GM23338 (cell line): ENCODE data around the gene LARGE1.

Experiments
- CREB1 ChIP-seq: fragments of 250-450 bp; sonication (Bioruptor Pico); IDR thresholded peaks from 2 replicates; pipeline ENCODE4 v1.5.0; 2020; ENCODE audit warnings: low read depth, mild to moderate bottlenecking, moderate library complexity
- CTCF ChIP-seq, 2 experiments: fragments of 200-600 bp in 1 of 2; sonication (generic) in 1 of 2; conservative IDR thresholded peaks; 2 replicates each; pipeline versions ENCODE4 v1.5.1 to v1.6.1; 2016 to 2017; ENCODE audit warnings: antibody characterized with exemption in 2 of 2, low read depth in 2 of 2, mild to moderate bottlenecking in 2 of 2, moderate library complexity in 1 of 2
- EZH2 ChIP-seq: fragments of 200-600 bp; sonication (generic); IDR thresholded peaks from one replicate; pipeline ENCODE4 v1.8.0; 2017; ENCODE audit warnings: antibody characterized with exemption, mild to moderate bottlenecking, low read depth; ENCODE audit not compliant: unreplicated experiment
- EZH2phosphoT487 ChIP-seq: fragments of 200-600 bp; sonication (generic); IDR thresholded peaks from one replicate; pipeline ENCODE4 v1.8.1; 2018; ENCODE audit warnings: antibody characterized with exemption; ENCODE audit not compliant: unreplicated experiment
- JUNB ChIP-seq: IDR thresholded peaks from one replicate; pipeline ENCODE4 v1.6.1; 2016; ENCODE audit warnings: antibody characterized with exemption; ENCODE audit not compliant: unreplicated experiment
- NANOG ChIP-seq: IDR thresholded peaks from 2 replicates; pipeline ENCODE4 v1.6.1; 2016; ENCODE audit warnings: antibody characterized with exemption, borderline replicate concordance
- POLR2AphosphoS5 ChIP-seq: IDR thresholded peaks from 2 replicates; pipeline ENCODE4 v1.6.1; 2016; ENCODE audit warnings: antibody characterized with exemption, low read depth
- REST ChIP-seq: IDR thresholded peaks from one replicate; pipeline ENCODE4 v1.6.1; 2018; ENCODE audit warnings: antibody characterized with exemption; ENCODE audit not compliant: unreplicated experiment
- STAT1 ChIP-seq: IDR thresholded peaks from one replicate; pipeline ENCODE4 v1.6.1; 2016; ENCODE audit warnings: antibody characterized with exemption; ENCODE audit not compliant: unreplicated experiment
- ZNF462 ChIP-seq: fragments of 250-450 bp; sonication (Bioruptor Pico); IDR thresholded peaks from 2 replicates; pipeline ENCODE4 v1.5.0; 2020; ENCODE audit warnings: mild to moderate bottlenecking, moderate library complexity

- no peak for TF ChIP-seq CTCF (conservative IDR thresholded peaks at IDR 0.05; ENCODE audit: low read depth in 2 of 2)
- no peak for TF ChIP-seq POLR2AphosphoS5
- no peak for TF ChIP-seq EZH2
- TF ChIP-seq ZNF462 (CRISPR knock-in tag) = no peak
- no peak for TF ChIP-seq CREB1 (CRISPR knock-in tag)
- no peak for TF ChIP-seq STAT1
- TF ChIP-seq NANOG = no peak
- no peak for TF ChIP-seq REST
- TF ChIP-seq JUNB = no peak
- no peak for TF ChIP-seq EZH2phosphoT487
Observed at GRCh38 chr22:33903012-33903411, 17.3 kb downstream of the LARGE1 start.
